ENCODE data around the gene TNXB.
"Not testable (repeated sequence)": the region's sequence is repeated elsewhere in the genome, so short reads cannot be mapped to it uniquely, and the experiment has no call there.

Gene TNXB

GRCh38 chr6:32083812-32084768 is 25.0 kb downstream of the TNXB start:
- DNase-seq (ENCODE audit: low spot score), result no peak

- no peak for DNase-seq (ENCODE audit: low spot score)
These were observed 26.2 kb downstream of the TNXB start for GRCh38 chr6:32082935-32083334.

GRCh38 chr6:32082478-32082877 is 26.7 kb downstream of the TNXB start:
- DNase-seq (ENCODE audit: low spot score), result no peak

GRCh38 chr6:32081168-32081990 is 27.8 kb downstream of the TNXB start:
- DNase-seq (ENCODE audit: low spot score), result peak; percentile 31

GRCh38 chr6:32079566-32080290 is 29.4 kb downstream of the TNXB start:
- DNase-seq (ENCODE audit: low spot score), result no peak

- DNase-seq (ENCODE audit: low spot score), result peak; percentile 94
These were observed 32.8 kb downstream of the TNXB start for GRCh38 chr6:32076321-32076809.

GRCh38 chr6:32075781-32076180 is 33.4 kb downstream of the TNXB start:
- DNase-seq (ENCODE audit: low spot score), result peak; percentile 51

GRCh38 chr6:32074996-32075532 is 34.1 kb downstream of the TNXB start:
- peak; percentile 40 for DNase-seq (ENCODE audit: low spot score)

- no peak for DNase-seq (ENCODE audit: low spot score)
These were observed 35.5 kb downstream of the TNXB start for GRCh38 chr6:32073613-32074012.

- DNase-seq (ENCODE audit: low spot score), result no peak
These were observed 36.0 kb downstream of the TNXB start for GRCh38 chr6:32073101-32073500.

- no peak for DNase-seq (ENCODE audit: low spot score)
These were observed 38.2 kb downstream of the TNXB start for GRCh38 chr6:32070814-32071543.

GRCh38 chr6:32069878-32070515 is 39.1 kb downstream of the TNXB start:
- no peak for DNase-seq (ENCODE audit: low spot score)

GRCh38 chr6:32069460-32069859 is 39.7 kb downstream of the TNXB start:
- no peak for DNase-seq (ENCODE audit: low spot score)

- DNase-seq (ENCODE audit: low spot score), result no peak
These were observed 40.3 kb downstream of the TNXB start for GRCh38 chr6:32068867-32069266.

- not testable (repeated sequence) for DNase-seq (ENCODE audit: low spot score)
These were observed 40.8 kb downstream of the TNXB start for GRCh38 chr6:32068315-32068714.

GRCh38 chr6:32067521-32067920 is 41.6 kb downstream of the TNXB start:
- not testable (repeated sequence) for DNase-seq (ENCODE audit: low spot score)

- DNase-seq (ENCODE audit: low spot score), result no peak
These were observed 44.4 kb downstream of the TNXB start for GRCh38 chr6:32064706-32065105.

- no peak for DNase-seq (ENCODE audit: low spot score)
These were observed 48.0 kb downstream of the TNXB start for GRCh38 chr6:32060966-32061655.

GRCh38 chr6:32058511-32058963 is 50.6 kb downstream of the TNXB start:
- DNase-seq (ENCODE audit: low spot score), result no peak

GRCh38 chr6:32057966-32058365 is 51.2 kb downstream of the TNXB start:
- DNase-seq (ENCODE audit: low spot score), result no peak

All from kidney tubule cell (primary cell).